ENCODE results near the gene ST6GALNAC5.

The ST6GALNAC5 gene

GRCh38 chr1:76901158-76901767, 34.0 kb downstream of the ST6GALNAC5 start:
- H4K8ac ChIP-seq (ENCODE audit: low read depth, low read length), result no peak overlapping the region
- H2BK120ac ChIP-seq (ENCODE audit: low read depth, low read length), result no peak overlapping the region
- no peak overlapping the region for H2BK5ac ChIP-seq (ENCODE audit: low read length)
- no peak overlapping the region for H3K9ac ChIP-seq (ENCODE audit: low read length)
- no peaks in the 10 kb centered on the region for H3K36me3 ChIP-seq (ENCODE audit: control insufficient read depth, insufficient read depth, low read length)
- no peak overlapping the region for H3K18ac ChIP-seq (ENCODE audit: low read length)
- H3K79me1 ChIP-seq (ENCODE audit: low read length), result no peaks in the 10 kb centered on the region
- H3K4me3 ChIP-seq (ENCODE audit: low read length), result no peak overlapping the region
- no peak overlapping the region for H4K5ac ChIP-seq (ENCODE audit: low read length)
- H3K4me1 ChIP-seq (ENCODE audit: control insufficient read depth, low read depth, low read length), result no peaks in the 10 kb centered on the region
- H3K56ac ChIP-seq (ENCODE audit: low read length), result no peak overlapping the region
- peak; percentile 87 for DNase-seq
- H2AK5ac ChIP-seq (ENCODE audit: low read length), result no peak overlapping the region
- no CpG with 5 or more reads among the region's 2 CpGs for WGBS (ENCODE audit: extremely low coverage, insufficient coverage, low lambda C conversion rate)
- no peaks in the 10 kb centered on the region for H3K79me2 ChIP-seq (ENCODE audit: control insufficient read depth, insufficient read depth, low read length)
- no peaks in the 10 kb centered on the region for H3K27me3 ChIP-seq (ENCODE audit: insufficient read depth, low read length, poor library complexity)
- no peak overlapping the region for H3K23ac ChIP-seq (ENCODE audit: low read length)
- H3K4me2 ChIP-seq (ENCODE audit: low read length), result no peak overlapping the region
- H3K4ac ChIP-seq (ENCODE audit: low read depth, low read length), result no peak overlapping the region
- no peak overlapping the region for H3K27ac ChIP-seq (ENCODE audit: low read depth, low read length)
- H2BK15ac ChIP-seq (replicated peaks; ENCODE audit: low read depth), result no peak overlapping the region

GRCh38 chr1:76905876-76906595, 38.8 kb downstream of the ST6GALNAC5 start:
- Histone ChIP-seq H2BK15ac (replicated peaks; ENCODE audit: low read depth) (no peak overlapping the region), H3K4ac (ENCODE audit: low read depth, low read length) (no peak overlapping the region), H3K36me3 (ENCODE audit: control insufficient read depth, insufficient read depth, low read length) (no peaks in the 10 kb centered on the region), H3K4me2 (ENCODE audit: low read length) (no peak overlapping the region), H3K4me1 (ENCODE audit: control insufficient read depth, low read depth, low read length) (no peaks in the 10 kb centered on the region), H2BK120ac (ENCODE audit: low read depth, low read length) (no peak overlapping the region), H3K9ac (ENCODE audit: low read length) (no peak overlapping the region), H3K56ac (ENCODE audit: low read length) (no peak overlapping the region), H3K18ac (ENCODE audit: low read length) (no peak overlapping the region), H3K4me3 (ENCODE audit: low read length) (no peak overlapping the region), H3K27ac (ENCODE audit: low read depth, low read length) (no peak overlapping the region), H3K79me1 (ENCODE audit: low read length) (no peaks in the 10 kb centered on the region), H4K5ac (ENCODE audit: low read length) (no peak overlapping the region), H2AK5ac (ENCODE audit: low read length) (no peak overlapping the region), H3K27me3 (ENCODE audit: insufficient read depth, low read length, poor library complexity) (no peaks in the 10 kb centered on the region), H4K8ac (ENCODE audit: low read depth, low read length) (no peak overlapping the region), H2BK5ac (ENCODE audit: low read length) (no peak overlapping the region), H3K23ac (ENCODE audit: low read length) (no peak overlapping the region), H3K79me2 (ENCODE audit: control insufficient read depth, insufficient read depth, low read length) (no peaks in the 10 kb centered on the region)
- no CpG with 5 or more reads among the region's 4 CpGs for WGBS (ENCODE audit: extremely low coverage, insufficient coverage, low lambda C conversion rate)
- no peak for DNase-seq

- Histone ChIP-seq H4K8ac (ENCODE audit: low read depth, low read length) (no peak overlapping the region), H3K27me3 (ENCODE audit: insufficient read depth, low read length, poor library complexity) (no peaks in the 10 kb centered on the region), H2BK15ac (replicated peaks; ENCODE audit: low read depth) (no peak overlapping the region), H3K4me3 (ENCODE audit: low read length) (no peak overlapping the region), H3K79me2 (ENCODE audit: control insufficient read depth, insufficient read depth, low read length) (no peaks in the 10 kb centered on the region), H3K36me3 (ENCODE audit: control insufficient read depth, insufficient read depth, low read length) (no peaks in the 10 kb centered on the region), H2AK5ac (ENCODE audit: low read length) (no peak overlapping the region), H3K27ac (ENCODE audit: low read depth, low read length) (no peak overlapping the region), H2BK5ac (ENCODE audit: low read length) (no peak overlapping the region), H3K18ac (ENCODE audit: low read length) (no peak overlapping the region), H3K9ac (ENCODE audit: low read length) (no peak overlapping the region), H3K4ac (ENCODE audit: low read depth, low read length) (no peak overlapping the region), H3K4me2 (ENCODE audit: low read length) (no peak overlapping the region), H3K23ac (ENCODE audit: low read length) (no peak overlapping the region), H3K56ac (ENCODE audit: low read length) (no peak overlapping the region), H3K4me1 (ENCODE audit: control insufficient read depth, low read depth, low read length) (no peaks in the 10 kb centered on the region), H3K79me1 (ENCODE audit: low read length) (no peaks in the 10 kb centered on the region), H4K5ac (ENCODE audit: low read length) (no peak overlapping the region), H2BK120ac (ENCODE audit: low read depth, low read length) (no peak overlapping the region)
- WGBS (ENCODE audit: extremely low coverage, insufficient coverage, low lambda C conversion rate), result no CpG with 5 or more reads among the region's 1 CpG
- DNase-seq, result no peak
These were observed 42.0 kb downstream of the ST6GALNAC5 start for GRCh38 chr1:76909311-76909710.

GRCh38 chr1:76919085-76919484, 51.8 kb downstream of the ST6GALNAC5 start:
- Histone ChIP-seq H3K18ac (ENCODE audit: low read length) (peak overlapping the region; percentile 2), H3K9ac (ENCODE audit: low read length) (no peak overlapping the region), H2BK120ac (ENCODE audit: low read depth, low read length) (no peak overlapping the region), H3K27me3 (ENCODE audit: insufficient read depth, low read length, poor library complexity) (no peaks in the 10 kb centered on the region), H3K79me2 (ENCODE audit: control insufficient read depth, insufficient read depth, low read length) (no peaks in the 10 kb centered on the region), H4K5ac (ENCODE audit: low read length) (no peak overlapping the region), H3K36me3 (ENCODE audit: control insufficient read depth, insufficient read depth, low read length) (no peaks in the 10 kb centered on the region), H2AK5ac (ENCODE audit: low read length) (no peak overlapping the region), H3K27ac (ENCODE audit: low read depth, low read length) (no peak overlapping the region), H3K56ac (ENCODE audit: low read length) (peak overlapping the region; percentile 60), H3K4ac (ENCODE audit: low read depth, low read length) (no peak overlapping the region), H3K4me3 (ENCODE audit: low read length) (no peak overlapping the region), H3K4me1 (ENCODE audit: control insufficient read depth, low read depth, low read length) (peaks cover 5% of the 10 kb centered on the region), H3K4me2 (ENCODE audit: low read length) (no peak overlapping the region), H3K79me1 (ENCODE audit: low read length) (no peaks in the 10 kb centered on the region), H2BK15ac (replicated peaks; ENCODE audit: low read depth) (no peak overlapping the region), H3K23ac (ENCODE audit: low read length) (no peak overlapping the region), H4K8ac (ENCODE audit: low read depth, low read length) (no peak overlapping the region), H2BK5ac (ENCODE audit: low read length) (peak overlapping the region; percentile 37)
- DNase-seq, result no peak
- no CpG with 5 or more reads among the region's 6 CpGs for WGBS (ENCODE audit: extremely low coverage, insufficient coverage, low lambda C conversion rate)

- H2BK5ac ChIP-seq (ENCODE audit: low read length), result no peak overlapping the region
- H3K79me2 ChIP-seq (ENCODE audit: control insufficient read depth, insufficient read depth, low read length), result no peaks in the 10 kb centered on the region
- H3K9ac ChIP-seq (ENCODE audit: low read length), result no peak overlapping the region
- no peak overlapping the region for H3K18ac ChIP-seq (ENCODE audit: low read length)
- no peak overlapping the region for H3K4me3 ChIP-seq (ENCODE audit: low read length)
- no peak overlapping the region for H2BK15ac ChIP-seq (replicated peaks; ENCODE audit: low read depth)
- no peak overlapping the region for H2BK120ac ChIP-seq (ENCODE audit: low read depth, low read length)
- H3K56ac ChIP-seq (ENCODE audit: low read length), result no peak overlapping the region
- H4K5ac ChIP-seq (ENCODE audit: low read length), result no peak overlapping the region
- H3K36me3 ChIP-seq (ENCODE audit: control insufficient read depth, insufficient read depth, low read length), result no peaks in the 10 kb centered on the region
- H3K4me2 ChIP-seq (ENCODE audit: low read length), result no peak overlapping the region
- no peaks in the 10 kb centered on the region for H3K79me1 ChIP-seq (ENCODE audit: low read length)
- H3K27ac ChIP-seq (ENCODE audit: low read depth, low read length), result no peak overlapping the region
- H2AK5ac ChIP-seq (ENCODE audit: low read length), result no peak overlapping the region
- H3K27me3 ChIP-seq (ENCODE audit: insufficient read depth, low read length, poor library complexity), result no peaks in the 10 kb centered on the region
- no peak overlapping the region for H4K8ac ChIP-seq (ENCODE audit: low read depth, low read length)
- no peak overlapping the region for H3K23ac ChIP-seq (ENCODE audit: low read length)
- DNase-seq, result no peak
- peaks cover 5% of the 10 kb centered on the region for H3K4me1 ChIP-seq (ENCODE audit: control insufficient read depth, low read depth, low read length)
- no peak overlapping the region for H3K4ac ChIP-seq (ENCODE audit: low read depth, low read length)
- WGBS (ENCODE audit: extremely low coverage, insufficient coverage, low lambda C conversion rate), result no CpG with 5 or more reads among the region's 3 CpGs
These were observed 54.3 kb downstream of the ST6GALNAC5 start for GRCh38 chr1:76921590-76921989.
